Right lobe of liver (tissue), 6 donors: ENCODE results near the gene REEP5. TPM values are rescaled to one million over a fixed set of nuclear protein-coding genes. Genes with fewer than 3 reads are reported as not detected.

Experiments used
- ATAC-seq, 4 donors: fragments of 200-7000 bp; cut with Tn5 transposase; one replicate each; pipeline ENCODE4 v1.9.1; 2020; ENCODE audit warnings: mild to moderate bottlenecking in 4 of 4, moderate library complexity in 4 of 4
- DNase-seq, 3 donors: peaks; one replicate each; pipeline ENCODE4 v3.0.0-alpha.2; 2020
- H3K27ac ChIP-seq, 3 donors: fragments of 200-600 bp; one replicate each; pipeline ENCODE4 v1.8.0; 2022
- H3K27me3 ChIP-seq, 2 donors: fragments of 200-600 bp; one replicate each; pipeline ENCODE4 v1.8.0; 2022
- H3K36me3 ChIP-seq, 4 donors: fragments of 200-600 bp; sonication (generic) in 1 of 4; one replicate each; pipeline versions ENCODE4 v1.5.1 to v1.8.0; 2017 to 2022; ENCODE audit warnings: control low read depth in 1 of 4
- H3K4me1 ChIP-seq, 4 donors: fragments of 200-600 bp; sonication (generic) in 1 of 4; one replicate each; pipeline versions ENCODE4 v1.5.1 to v1.8.0; 2017 to 2022; ENCODE audit warnings: control low read depth in 1 of 4
- H3K4me3 ChIP-seq, 3 donors: fragments of 200-600 bp; one replicate each; pipeline ENCODE4 v1.8.0; 2022
- H3K9me3 ChIP-seq, 4 donors: fragments of 200-600 bp; sonication (generic) in 1 of 4; one replicate each; pipeline versions ENCODE4 v1.5.1 to v1.8.0; 2017 to 2022; ENCODE audit warnings: control low read depth in 1 of 4
- POLR2A ChIP-seq: fragments of 450-650 bp; IDR thresholded peaks from one replicate; pipeline ENCODE4 v1.6.1; 2017; ENCODE audit warnings: antibody characterized with exemption, mild to moderate bottlenecking
- WGBS: methylation state at CpG from one replicate; pipeline ENCODE4 v1.1.6; 2018; ENCODE audit warnings: low coverage, low lambda C conversion rate; ENCODE audit not compliant: insufficient coverage; ENCODE audit errors: missing lambda C conversion rate; 5-methylcytosine and 5-hydroxymethylcytosine counted together
- intact Hi-C, 2 donors: fragments of 100-400 bp; cut with DNase I; formaldehyde crosslinking; loops; one replicate each; pipeline versions ENCODE4 v1.11.2 to v1.14.1; 2022
- total RNA-seq, 6 experiments: library from RNA; depleted of rRNA in 2 of 6; stranded (reverse); fragments of >200 nt in 2 of 6; fragmentation: NEBNext Ultra II Directional in 3 of 6; extraction: Animal tissue kit (Norgen Biotek cat#: 25700) in 3 of 6; gene quantifications; one replicate each; pipeline versions ENCODE4 v1.1.0 to v1.2.4, GENCODE V29; 2016 to 2023
- TF ChIP-seq, protein P1 (sequence below), 4 donors: fragments of 200-600 bp in 3 of 4; fragments of 450-650 bp in 1 of 4; IDR thresholded peaks; one replicate each; pipeline versions ENCODE4 v1.5.1 to v1.8.0; 2016 to 2022; ENCODE audit warnings: antibody characterized with exemption in 4 of 4, mild to moderate bottlenecking in 2 of 4
- donor health status: DM: no; HTN: yes; CAD: no.
- donor health status: DM: no; HTN: no; CAD: no.
- donor health status: DM: no; HTN: no; CAD: no.
- donor health status: DM: no; HTN: yes; CAD: no.
- donor health status: DM: no; HTN: yes; CAD: no.

The REEP5 gene
- total RNA-seq, 6 experiments from 2014 or later: 52.2 to 75.6 (median 64.0) TPM

DNA sequence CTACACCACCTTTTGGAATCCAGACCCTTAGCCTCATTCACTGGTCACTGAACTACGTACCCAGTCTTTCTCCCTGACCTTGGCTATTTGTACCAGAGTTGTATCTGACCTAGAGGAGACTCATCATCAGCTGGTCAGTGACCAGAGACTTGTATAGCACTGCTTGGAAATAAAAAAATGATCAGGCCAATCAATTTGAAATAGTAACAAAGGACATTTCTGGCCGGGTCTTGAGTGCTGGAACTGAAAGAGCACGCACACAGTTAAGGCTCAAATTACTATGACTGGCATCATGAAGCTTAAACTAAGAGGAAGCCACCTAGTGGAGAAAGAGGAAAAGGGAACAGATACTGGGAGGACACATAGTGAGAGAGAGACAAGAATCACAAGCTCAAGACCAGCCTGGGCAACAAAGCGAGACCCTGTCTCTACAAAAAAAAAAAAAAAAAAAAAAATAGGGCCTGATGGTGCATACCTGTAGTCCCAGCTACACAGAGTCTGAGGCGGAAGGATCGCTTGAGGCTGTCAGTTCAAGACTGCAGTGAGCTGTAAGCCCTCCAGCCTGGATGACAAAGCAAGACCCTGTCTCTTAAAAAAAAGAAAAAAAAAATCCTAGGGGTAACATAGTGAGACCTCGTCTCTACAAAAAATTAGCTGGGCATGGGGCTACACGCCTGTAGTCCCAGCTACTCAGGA lies 73.8 kb downstream of the REEP5 start:
- intact Hi-C loops: no loop called here
- Histone ChIP-seq H3K4me3 (no peak overlapping the region), H3K4me1 (no peaks in the 10 kb centered on the region), H3K27ac (no peak overlapping the region), H3K36me3 (no peaks in the 10 kb centered on the region), H3K27me3 (no peaks in the 10 kb centered on the region), H3K9me3 (no peaks in the 10 kb centered on the region)
- ATAC-seq: peak; percentile 96 to 99 (median 98)
- WGBS: 21% methylated on average over 7 of the region's 8 CpGs
- DNase-seq: no peak
- TF ChIP-seq, protein P1, sequence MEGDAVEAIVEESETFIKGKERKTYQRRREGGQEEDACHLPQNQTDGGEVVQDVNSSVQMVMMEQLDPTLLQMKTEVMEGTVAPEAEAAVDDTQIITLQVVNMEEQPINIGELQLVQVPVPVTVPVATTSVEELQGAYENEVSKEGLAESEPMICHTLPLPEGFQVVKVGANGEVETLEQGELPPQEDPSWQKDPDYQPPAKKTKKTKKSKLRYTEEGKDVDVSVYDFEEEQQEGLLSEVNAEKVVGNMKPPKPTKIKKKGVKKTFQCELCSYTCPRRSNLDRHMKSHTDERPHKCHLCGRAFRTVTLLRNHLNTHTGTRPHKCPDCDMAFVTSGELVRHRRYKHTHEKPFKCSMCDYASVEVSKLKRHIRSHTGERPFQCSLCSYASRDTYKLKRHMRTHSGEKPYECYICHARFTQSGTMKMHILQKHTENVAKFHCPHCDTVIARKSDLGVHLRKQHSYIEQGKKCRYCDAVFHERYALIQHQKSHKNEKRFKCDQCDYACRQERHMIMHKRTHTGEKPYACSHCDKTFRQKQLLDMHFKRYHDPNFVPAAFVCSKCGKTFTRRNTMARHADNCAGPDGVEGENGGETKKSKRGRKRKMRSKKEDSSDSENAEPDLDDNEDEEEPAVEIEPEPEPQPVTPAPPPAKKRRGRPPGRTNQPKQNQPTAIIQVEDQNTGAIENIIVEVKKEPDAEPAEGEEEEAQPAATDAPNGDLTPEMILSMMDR (IDR thresholded peaks at IDR 0.05): peak; percentile 53 to 64 (median 59)
- no peak for TF ChIP-seq POLR2A

DNA sequence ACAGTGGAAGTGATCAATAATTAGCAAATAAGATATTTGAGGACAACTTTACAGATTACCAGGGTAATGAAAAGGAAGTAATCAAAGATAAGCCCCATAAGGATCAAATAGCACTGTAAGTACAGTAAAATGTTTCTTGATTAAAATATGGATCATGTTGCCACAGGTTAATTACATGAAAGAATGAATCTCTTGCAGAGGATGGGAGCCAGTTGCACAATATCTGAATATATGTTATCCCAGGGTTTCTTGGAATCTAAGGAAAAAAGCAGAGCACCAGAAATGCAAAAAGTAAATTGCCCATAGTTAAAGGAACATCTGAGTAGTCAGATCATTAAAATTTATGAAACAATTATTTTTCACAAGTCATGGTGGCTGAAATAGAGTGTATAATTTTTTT lies 74.7 kb downstream of the REEP5 start:
- ATAC-seq (no peak), DNase-seq (no peak)
- Histone ChIP-seq H3K9me3 (no peaks in the 10 kb centered on the region), H3K36me3 (no peaks in the 10 kb centered on the region), H3K4me3 (no peak overlapping the region), H3K27ac (no peak overlapping the region), H3K27me3 (no peaks in the 10 kb centered on the region), H3K4me1 (no peaks in the 10 kb centered on the region)
- intact Hi-C loops: no loop called here
- TF ChIP-seq POLR2A: no peak

DNA sequence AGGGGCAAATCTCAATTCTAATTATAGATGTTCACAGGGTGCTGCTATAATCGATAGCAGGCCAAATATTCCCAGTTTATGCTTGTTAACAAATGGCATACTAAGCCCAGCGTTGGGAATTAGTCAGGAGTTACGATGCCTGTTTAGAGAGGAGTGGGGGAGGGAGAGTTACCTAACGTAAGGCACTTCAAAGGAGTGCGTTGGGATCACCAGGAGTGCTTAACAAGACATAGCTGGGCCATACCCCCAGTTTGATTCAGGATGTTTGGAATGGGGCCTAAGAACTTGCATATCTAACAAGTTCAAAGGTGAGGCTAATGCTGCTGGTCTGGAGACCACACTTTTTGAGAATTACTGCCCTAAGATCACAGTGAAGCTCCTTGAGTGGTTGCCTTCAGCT lies 75.5 kb downstream of the REEP5 start:
- TF ChIP-seq, protein P1 (IDR thresholded peaks at IDR 0.05): no peak
- no peak for TF ChIP-seq POLR2A
- Histone ChIP-seq H3K4me3 (no peak overlapping the region), H3K4me1 (no peaks in the 10 kb centered on the region), H3K27me3 (no peaks in the 10 kb centered on the region), H3K36me3 (no peaks in the 10 kb centered on the region), H3K9me3 (no peaks in the 10 kb centered on the region), H3K27ac (no peak overlapping the region)
- 80% methylated on average over 1 of the region's 5 CpGs for WGBS
- intact Hi-C loops: no loop called here
- DNase-seq (no peak), ATAC-seq (no peak)

DNA sequence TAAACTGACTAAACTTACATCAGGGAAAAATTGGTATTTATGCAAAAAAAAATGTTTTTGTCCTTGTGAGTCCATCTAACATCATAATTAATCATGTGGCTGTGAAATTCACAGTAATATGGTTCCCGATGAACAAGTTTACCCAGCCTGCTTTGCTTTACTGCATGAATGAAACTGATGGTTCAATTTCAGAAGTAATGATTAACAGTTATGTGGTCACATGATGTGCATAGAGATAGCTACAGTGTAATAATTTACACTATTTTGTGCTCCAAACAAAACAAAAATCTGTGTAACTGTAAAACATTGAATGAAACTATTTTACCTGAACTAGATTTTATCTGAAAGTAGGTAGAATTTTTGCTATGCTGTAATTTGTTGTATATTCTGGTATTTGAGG lies 77.5 kb downstream of the REEP5 start:
- intact Hi-C loops: no loop called here
- DNase-seq (no peak), ATAC-seq (no peak)
- Histone ChIP-seq H3K27ac (no peak overlapping the region), H3K27me3 (no peaks in the 10 kb centered on the region), H3K36me3 (no peaks in the 10 kb centered on the region), H3K4me1 (no peaks in the 10 kb centered on the region), H3K9me3 (no peaks in the 10 kb centered on the region), H3K4me3 (no peak overlapping the region)
- no peak for TF ChIP-seq POLR2A
- TF ChIP-seq, protein P1 (IDR thresholded peaks at IDR 0.05): no peak
- WGBS: 73% methylated on average over 1 of the region's 1 CpG

DNA sequence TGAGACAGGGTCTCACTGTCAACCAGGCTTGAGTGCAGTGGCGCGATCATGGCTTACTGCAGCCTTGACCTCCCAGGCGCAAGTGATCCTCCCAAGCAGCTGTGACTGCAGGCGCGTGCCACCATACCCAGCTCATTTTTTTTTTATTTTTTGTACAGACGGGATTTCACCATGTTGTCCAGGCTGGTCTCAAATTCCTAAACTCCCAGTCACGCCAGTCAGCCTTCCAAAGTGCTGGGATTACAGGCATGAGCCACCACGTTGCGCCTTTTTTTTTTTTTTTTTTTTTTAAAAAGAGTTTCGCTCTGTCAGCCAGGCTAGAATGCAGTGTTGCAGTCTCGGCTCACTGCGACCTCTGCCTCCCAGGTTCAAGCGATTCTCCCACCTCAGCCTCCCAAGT lies 88.1 kb downstream of the REEP5 start:
- no peak overlapping the region for H3K27ac ChIP-seq
- WGBS: 96% methylated on average over 12 of the region's 13 CpGs
- no peaks in the 10 kb centered on the region for H3K4me1 ChIP-seq
- DNase-seq (no peak), ATAC-seq (no peak)
- H3K36me3 ChIP-seq: peaks cover 0 to 30% (median 8%) of the 10 kb centered on the region in 4 donors
- intact Hi-C loops: no loop called here
- no peak overlapping the region for H3K4me3 ChIP-seq
- no peaks in the 10 kb centered on the region for H3K27me3 ChIP-seq
- no peak for TF ChIP-seq POLR2A
- TF ChIP-seq, protein P1 (IDR thresholded peaks at IDR 0.05): no peak
- no peaks in the 10 kb centered on the region for H3K9me3 ChIP-seq
